DND-41 (cell line): ENCODE measurements around the gene CDYL2.

Source experiments
- ATAC-seq: fragments of 200-7000 bp; cut with Tn5 transposase; 3 replicates; pipeline ENCODE4 v1.9.1; 2021; ENCODE audit warnings: low read depth; ENCODE audit not compliant: insufficient read depth
- DNase-seq: peaks from one replicate; pipeline ENCODE4 v3.0.0-alpha.2; 2020
- H2AFZ ChIP-seq: 2 replicates; pipeline ENCODE4 v1.6.0; 2012; ENCODE audit warnings: low read depth, low read length
- H3K27ac ChIP-seq: 2 replicates; pipeline ENCODE4 v1.5.1; 2012; ENCODE audit warnings: low read length, inconsistent platforms
- H3K27me3 ChIP-seq: fragments of 200-600 bp; sonication (generic); 2 replicates; pipeline ENCODE4 v1.6.0; 2012; ENCODE audit warnings: low read length, mild to moderate bottlenecking, inconsistent platforms; ENCODE audit not compliant: insufficient read depth, poor library complexity
- H3K36me3 ChIP-seq: 2 replicates; pipeline ENCODE4 v1.5.1; 2012; ENCODE audit warnings: low read length, inconsistent platforms; ENCODE audit not compliant: insufficient read depth
- H3K4me1 ChIP-seq: 2 replicates; pipeline ENCODE4 v1.5.1; 2012; ENCODE audit warnings: mild to moderate bottlenecking, low read length; ENCODE audit not compliant: insufficient read depth
- H3K4me2 ChIP-seq: 2 replicates; pipeline ENCODE4 v1.6.0; 2012; ENCODE audit warnings: mild to moderate bottlenecking, moderate library complexity, low read length, inconsistent platforms; ENCODE audit not compliant: insufficient read depth
- H3K4me3 ChIP-seq, 2 experiments: fragments of 200-600 bp in 1 of 2; shearing (Covaris generic) in 1 of 2; 2 replicates each; pipeline ENCODE4 v1.5.1; 2012 to 2016; ENCODE audit warnings: inconsistent platforms in 2 of 2, low read length in 2 of 2, mild to moderate bottlenecking in 2 of 2, low read depth in 1 of 2, moderate library complexity in 1 of 2
- H3K79me2 ChIP-seq: 2 replicates; pipeline ENCODE4 v1.6.0; 2012; ENCODE audit warnings: low read length, inconsistent platforms; ENCODE audit not compliant: insufficient read depth
- H3K9ac ChIP-seq: 2 replicates; pipeline ENCODE4 v1.6.0; 2012; ENCODE audit warnings: low read depth, mild to moderate bottlenecking, inconsistent platforms, low read length, moderate library complexity
- H3K9me3 ChIP-seq: 2 replicates; pipeline ENCODE4 v1.5.1; 2012; ENCODE audit warnings: low read length, moderate library complexity, mild to moderate bottlenecking, inconsistent platforms; ENCODE audit not compliant: insufficient read depth, severe bottlenecking
- H4K20me1 ChIP-seq: 2 replicates; pipeline ENCODE4 v1.6.0; 2012; ENCODE audit warnings: low read length; ENCODE audit not compliant: insufficient read depth
- CTCF ChIP-seq: IDR thresholded peaks from 2 replicates; pipeline ENCODE4 v1.5.1; 2012; ENCODE audit warnings: borderline replicate concordance, low read length, moderate library complexity, mild to moderate bottlenecking; ENCODE audit not compliant: poor library complexity, severe bottlenecking; ENCODE audit errors: extremely low read depth
- EZH2 ChIP-seq: IDR thresholded peaks from 3 replicates; pipeline ENCODE4 v1.6.1; 2012; ENCODE audit warnings: borderline replicate concordance, low read depth, mild to moderate bottlenecking, moderate library complexity, low read length, inconsistent platforms; ENCODE audit not compliant: severe bottlenecking

Gene CDYL2

GRCh38 chr16:80573700-80574120 is 230.7 kb downstream of the CDYL2 start:
- Histone ChIP-seq H3K27ac (no peak overlapping the region), H3K27me3 (no peaks in the 10 kb centered on the region), H3K9me3 (no peaks in the 10 kb centered on the region), H3K4me1 (no peaks in the 10 kb centered on the region), H3K4me3 (no peak overlapping the region), H3K9ac (no peak overlapping the region), H2AFZ (no peak overlapping the region), H3K79me2 (no peaks in the 10 kb centered on the region), H3K36me3 (no peaks in the 10 kb centered on the region), H3K4me2 (no peak overlapping the region), H4K20me1 (no peaks in the 10 kb centered on the region; the same call in 1 of the 2 replicates)
- TF ChIP-seq CTCF (no peak), EZH2 (no peak)
- no peak for ATAC-seq
- no peak for DNase-seq

- DNase-seq (no peak), ATAC-seq (no peak)
- Histone ChIP-seq H3K4me3 (no peak overlapping the region), H3K9me3 (no peaks in the 10 kb centered on the region), H2AFZ (no peak overlapping the region), H3K4me2 (no peak overlapping the region), H4K20me1 (no peaks in the 10 kb centered on the region; the same call in 1 of the 2 replicates), H3K36me3 (no peaks in the 10 kb centered on the region), H3K9ac (no peak overlapping the region), H3K79me2 (no peaks in the 10 kb centered on the region), H3K27me3 (peaks cover 4% of the 10 kb centered on the region), H3K27ac (no peak overlapping the region), H3K4me1 (no peaks in the 10 kb centered on the region)
- no peak for TF ChIP-seq EZH2
- TF ChIP-seq CTCF: no peak
These were observed 234.3 kb downstream of the CDYL2 start for GRCh38 chr16:80570106-80570478.

GRCh38 chr16:80569440-80570105 is 234.8 kb downstream of the CDYL2 start:
- Histone ChIP-seq H3K4me2 (no peak overlapping the region), H3K9me3 (no peaks in the 10 kb centered on the region), H3K9ac (no peak overlapping the region), H4K20me1 (no peaks in the 10 kb centered on the region; the same call in 1 of the 2 replicates), H3K4me1 (no peaks in the 10 kb centered on the region), H3K79me2 (no peaks in the 10 kb centered on the region), H3K4me3 (no peak overlapping the region), H2AFZ (no peak overlapping the region), H3K36me3 (no peaks in the 10 kb centered on the region), H3K27ac (no peak overlapping the region), H3K27me3 (peaks cover 7% of the 10 kb centered on the region)
- TF ChIP-seq EZH2 (no peak), CTCF (no peak)
- DNase-seq: no peak
- ATAC-seq: no peak

- no peaks in the 10 kb centered on the region for H3K36me3 ChIP-seq
- no peak overlapping the region for H3K27ac ChIP-seq
These were observed 240.0 kb downstream of the CDYL2 start for GRCh38 chr16:80564394-80564793.

More at GRCh38 chr16:80564394-80564793, 240.0 kb downstream of the CDYL2 start:
- Histone ChIP-seq H4K20me1 (no peaks in the 10 kb centered on the region), H3K4me2 (no peak overlapping the region), H3K9me3 (no peaks in the 10 kb centered on the region), H3K4me3 (no peak overlapping the region), H3K79me2 (no peaks in the 10 kb centered on the region), H3K27me3 (peaks cover 16% of the 10 kb centered on the region), H3K9ac (no peak overlapping the region), H3K4me1 (no peaks in the 10 kb centered on the region), H2AFZ (no peak overlapping the region)
- DNase-seq: no peak
- ATAC-seq: no peak
- TF ChIP-seq CTCF (no peak), EZH2 (no peak)
